SHP77 treated with DMSO at 0.1 percent for 48 hours (cell line): ENCODE results near the gene TMED3.

ENCODE experiments used
- DNase-seq: peaks from one replicate; lab custom pipeline; 2025; lab: John Stamatoyannopoulos, UW

TMED3 gene

DNA sequence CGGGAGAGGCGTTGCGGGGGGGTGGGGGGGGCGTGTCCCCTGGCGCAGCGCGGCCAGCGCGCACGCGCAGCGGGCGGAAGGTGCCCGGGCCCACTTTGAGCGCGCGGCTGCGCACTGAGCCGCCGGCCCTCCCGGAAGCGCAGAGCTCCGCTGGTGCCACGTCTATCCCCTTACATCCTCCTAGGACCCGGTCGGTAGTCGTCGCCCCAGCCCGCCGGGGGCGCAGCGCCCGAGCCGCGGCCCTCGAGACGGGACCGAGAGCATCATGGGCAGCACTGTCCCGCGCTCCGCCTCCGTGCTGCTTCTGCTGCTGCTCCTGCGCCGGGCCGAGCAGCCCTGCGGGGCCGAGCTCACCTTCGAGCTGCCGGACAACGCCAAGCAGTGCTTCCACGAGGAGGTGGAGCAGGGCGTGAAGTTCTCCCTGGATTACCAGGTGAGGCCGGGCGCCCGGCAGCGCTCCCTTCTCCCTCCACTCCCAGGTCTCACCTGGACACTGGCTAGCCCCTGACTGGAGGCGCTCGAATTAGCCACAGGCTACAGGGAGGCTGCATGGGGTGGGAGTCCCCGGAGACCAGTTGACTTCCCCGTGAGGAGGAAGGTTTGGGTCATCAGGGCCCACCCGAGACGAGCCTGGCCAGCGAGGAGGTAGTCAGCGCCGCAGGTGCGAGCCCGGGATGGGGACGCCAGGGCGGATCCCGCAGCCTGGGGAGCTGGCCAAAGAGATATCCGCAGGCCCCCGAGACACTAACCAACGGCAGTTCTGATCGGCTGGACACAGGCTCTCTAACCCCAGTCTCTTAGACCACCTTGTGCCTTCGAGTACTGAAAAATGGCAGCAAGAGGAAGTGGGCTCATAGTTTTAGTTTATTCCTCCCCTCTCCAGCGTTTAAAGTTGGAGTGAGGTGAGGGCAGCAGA, at the start of gene TMED3:
TMED3 (plus strand) TSS at position 128 of the 916 bp plus-strand sequence; CDS start at position 266, 138 bp downstream.
- peak; percentile 55 for DNase-seq

- no peak for DNase-seq
These were observed 49.1 kb upstream of the TMED3 start for GRCh38 chr15:79261836-79262235.

GRCh38 chr15:79265167-79265566, 45.7 kb upstream of the TMED3 start:
- DNase-seq, result no peak

DNA sequence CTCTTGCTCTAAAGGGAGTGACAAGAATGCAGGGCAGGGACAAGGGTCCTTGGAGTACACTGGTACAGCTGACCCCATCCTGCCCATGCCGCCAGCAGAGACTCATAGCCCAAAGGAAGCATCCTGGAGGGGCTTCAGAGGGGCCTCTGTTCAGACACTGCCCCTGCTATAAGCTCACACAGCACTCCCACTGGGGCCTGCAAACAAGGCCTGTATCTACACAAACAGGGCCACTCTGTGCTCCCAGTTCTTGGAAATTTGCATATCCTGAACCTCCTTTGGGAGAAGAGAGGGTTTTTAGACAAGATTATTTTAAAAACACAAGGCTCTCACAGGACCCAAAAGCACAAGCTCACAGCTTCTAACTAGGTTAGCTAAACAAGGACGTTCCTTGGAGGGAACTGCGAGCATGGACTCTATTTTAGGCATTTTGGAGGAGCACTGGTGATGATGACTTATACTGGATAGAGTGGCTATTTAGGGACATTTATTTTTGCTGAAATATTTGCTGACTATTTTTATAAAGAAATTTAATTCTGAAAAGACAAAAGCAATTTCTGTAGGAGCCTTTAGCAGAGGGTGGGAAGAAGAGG, 44.8 kb upstream of the TMED3 start:
- no peak for DNase-seq

GRCh38 chr15:79282371-79283251, 28.3 kb upstream of the TMED3 start, which contains the start of gene ANKRD34C:
ANKRD34C (plus strand) TSS chr15:79282722; CDS start chr15:79293285, 10,563 bp downstream.
- no peak for DNase-seq

DNA sequence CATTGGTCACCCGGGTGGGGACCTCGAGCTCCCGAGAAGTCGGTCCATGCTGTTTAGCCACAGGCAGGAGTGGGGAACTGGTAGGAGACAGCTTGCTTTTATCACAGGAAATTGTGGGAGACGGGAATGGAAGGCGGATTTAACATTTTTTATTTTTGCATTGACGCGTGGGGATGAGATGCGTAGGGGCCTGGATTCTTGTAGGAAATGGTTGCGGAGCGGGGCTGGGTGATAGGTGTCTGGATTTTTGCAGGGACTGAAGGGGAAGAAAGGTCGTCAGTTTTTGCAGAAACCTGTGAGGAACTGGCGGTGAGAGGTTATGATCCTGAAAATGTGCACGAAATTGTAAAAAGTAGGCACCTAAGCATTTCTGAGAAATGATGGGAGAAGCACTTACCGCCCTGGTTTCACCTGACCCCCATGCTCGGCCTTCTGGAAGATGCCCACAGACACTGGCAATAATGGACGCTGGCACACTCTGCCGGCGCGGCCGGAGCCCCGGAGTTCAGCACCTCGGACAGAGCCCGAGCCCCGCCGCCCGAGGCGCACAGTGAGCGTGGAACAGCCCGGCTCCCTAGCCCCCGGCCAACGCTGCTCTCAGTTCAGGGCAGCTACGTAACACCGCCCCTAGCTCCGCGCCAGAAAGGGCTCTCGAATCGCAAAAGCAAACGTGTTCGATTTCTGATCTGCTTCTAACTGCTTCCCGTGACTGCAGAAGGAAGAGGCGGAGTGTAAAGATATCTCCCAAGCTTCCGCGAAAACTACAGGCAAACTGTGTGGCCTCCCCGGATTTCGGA, 27.5 kb upstream of the TMED3 start:
- no peak for DNase-seq

- no peak for DNase-seq
These were observed 20.2 kb upstream of the TMED3 start for GRCh38 chr15:79290642-79291275.

DNA sequence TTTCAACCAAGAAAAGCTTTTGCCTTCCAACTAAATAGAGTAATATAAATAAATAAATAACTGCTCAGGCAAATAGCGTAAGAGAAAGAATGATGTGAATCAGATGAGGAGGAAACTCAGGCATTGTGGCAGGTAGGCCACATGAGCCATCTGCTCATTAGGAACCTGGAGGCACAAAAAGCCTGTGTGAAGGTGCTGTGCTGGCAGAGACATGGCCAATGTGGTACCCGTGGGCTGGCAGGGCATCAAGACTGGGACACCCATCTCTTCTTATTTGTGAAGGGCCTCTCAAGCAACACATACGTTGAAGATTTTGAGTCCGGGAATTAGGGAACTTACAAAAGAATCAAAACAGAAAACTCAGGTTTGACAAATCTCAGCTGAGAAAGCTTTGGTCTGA, 18.9 kb upstream of the TMED3 start:
- DNase-seq, result no peak

DNA sequence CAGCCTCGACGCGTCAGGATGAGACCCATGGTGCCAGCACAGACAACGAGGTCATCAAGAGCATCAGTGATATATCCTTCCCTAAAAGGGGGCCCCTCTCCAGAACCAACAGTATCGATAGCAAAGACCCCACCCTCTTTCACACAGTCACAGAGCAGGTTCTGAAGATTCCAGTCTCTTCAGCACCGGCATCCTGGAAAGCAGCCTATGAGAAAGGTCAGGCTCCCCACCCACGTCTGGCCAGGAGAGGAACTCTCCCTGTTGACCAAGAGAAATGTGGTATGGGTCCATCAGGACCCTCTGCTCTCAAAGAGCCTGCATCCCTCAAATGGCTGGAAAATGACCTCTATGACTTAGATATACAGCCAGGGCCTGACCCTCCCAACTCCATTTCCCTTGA, 16.8 kb upstream of the TMED3 start:
- no peak for DNase-seq

GRCh38 chr15:79296583-79296982, 14.3 kb upstream of the TMED3 start:
- DNase-seq, result peak; percentile 2

- no peak for DNase-seq
These were observed 11.6 kb upstream of the TMED3 start for GRCh38 chr15:79299126-79299840.

DNA sequence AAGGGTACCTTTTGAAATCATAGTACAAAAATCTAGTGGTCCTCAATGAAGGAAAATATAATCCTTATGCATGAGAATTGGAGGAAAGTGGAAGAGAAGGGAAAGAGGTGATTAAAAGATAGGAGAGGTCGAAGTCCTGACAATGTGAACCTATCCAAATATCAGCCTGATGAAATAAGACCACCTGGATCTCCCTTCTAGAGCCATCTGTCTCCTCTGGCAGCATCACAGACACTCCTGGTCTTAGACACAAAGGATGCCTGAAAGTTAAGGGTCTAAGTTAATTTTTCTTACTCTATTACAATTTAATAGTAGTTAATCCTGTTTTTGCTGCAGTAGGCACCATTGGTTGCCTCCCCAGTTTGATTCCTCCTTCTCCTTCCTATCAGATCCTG, 11.1 kb upstream of the TMED3 start:
- no peak for DNase-seq

DNA sequence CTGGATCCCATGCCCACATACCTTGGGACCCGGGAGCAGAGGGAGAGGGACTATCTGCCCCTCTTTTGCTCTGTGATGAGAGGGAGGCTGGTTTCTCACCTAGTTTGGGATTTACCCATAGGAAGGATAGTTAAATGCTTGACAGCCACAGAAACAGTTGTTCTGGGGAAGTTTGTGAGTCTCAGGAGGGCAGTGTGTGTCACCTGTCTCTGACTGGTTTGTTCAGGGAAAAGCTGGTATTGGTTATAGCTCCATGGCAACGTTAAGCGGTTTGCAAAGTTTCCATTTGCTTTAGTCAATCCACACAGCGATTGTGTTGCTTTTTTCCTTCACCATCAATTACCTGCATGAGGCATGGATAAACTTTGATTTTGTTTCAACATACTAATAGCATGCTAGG, 3.7 kb upstream of the TMED3 start:
- no peak for DNase-seq

GRCh38 chr15:79308874-79309273, 2.0 kb upstream of the TMED3 start:
- DNase-seq, result no peak

GRCh38 chr15:79310612-79310984, 314 bp upstream of the TMED3 start:
- peak; percentile 50 for DNase-seq

- no peak for DNase-seq
These were observed 1.1 kb downstream of the TMED3 start for GRCh38 chr15:79311901-79312553.

GRCh38 chr15:79314186-79314585, 3.3 kb downstream of the TMED3 start:
- no peak for DNase-seq

- no peak for DNase-seq
These were observed 3.9 kb downstream of the TMED3 start for GRCh38 chr15:79314811-79315210.

GRCh38 chr15:79315623-79316328, 4.9 kb downstream of the TMED3 start:
- DNase-seq, result no peak
